ENCODE data around the gene BMP2K.
"Not testable (repeated sequence)": the region's sequence is repeated elsewhere in the genome, so short reads cannot be mapped to it uniquely, and the experiment has no call there.

BMP2K gene

GRCh38 chr4:78795594-78796416 lies 19.7 kb downstream of the BMP2K start:
- not testable (repeated sequence) for DNase-seq (ENCODE audit: low read depth)

- no peak for DNase-seq (ENCODE audit: low read depth)
Observed at GRCh38 chr4:78796526-78796925, 20.4 kb downstream of the BMP2K start.

- DNase-seq (ENCODE audit: low read depth) = no peak
Observed at GRCh38 chr4:78797777-78798284, 21.7 kb downstream of the BMP2K start.

GRCh38 chr4:78799551-78800495 lies 23.7 kb downstream of the BMP2K start:
- no peak for DNase-seq (ENCODE audit: low read depth)

DNA sequence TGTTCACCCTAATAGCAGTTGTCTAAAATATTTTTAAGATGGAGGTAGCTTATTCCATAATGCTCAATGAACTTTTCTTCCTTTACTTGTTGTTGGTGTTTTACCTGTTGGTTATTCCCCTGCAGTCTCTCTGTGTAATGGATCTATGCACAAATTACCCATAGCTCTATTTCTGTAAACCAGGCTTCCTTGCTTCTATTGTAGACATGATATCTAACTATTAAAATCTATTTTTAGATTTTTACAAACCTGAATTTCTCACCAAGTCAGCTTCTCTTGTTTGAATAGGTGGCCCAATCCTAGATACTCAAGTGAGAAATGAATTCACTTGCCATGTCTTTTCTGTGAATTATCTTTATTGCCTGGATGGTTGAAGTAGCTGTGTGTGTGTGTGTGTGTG lies 24.8 kb downstream of the BMP2K start:
- DNase-seq (ENCODE audit: low read depth) = no peak

- no peak for DNase-seq (ENCODE audit: low read depth)
Observed at GRCh38 chr4:78803983-78804382, 27.8 kb downstream of the BMP2K start.

- no peak for DNase-seq (ENCODE audit: low read depth)
Observed at GRCh38 chr4:78806943-78807460, 30.9 kb downstream of the BMP2K start.

DNA sequence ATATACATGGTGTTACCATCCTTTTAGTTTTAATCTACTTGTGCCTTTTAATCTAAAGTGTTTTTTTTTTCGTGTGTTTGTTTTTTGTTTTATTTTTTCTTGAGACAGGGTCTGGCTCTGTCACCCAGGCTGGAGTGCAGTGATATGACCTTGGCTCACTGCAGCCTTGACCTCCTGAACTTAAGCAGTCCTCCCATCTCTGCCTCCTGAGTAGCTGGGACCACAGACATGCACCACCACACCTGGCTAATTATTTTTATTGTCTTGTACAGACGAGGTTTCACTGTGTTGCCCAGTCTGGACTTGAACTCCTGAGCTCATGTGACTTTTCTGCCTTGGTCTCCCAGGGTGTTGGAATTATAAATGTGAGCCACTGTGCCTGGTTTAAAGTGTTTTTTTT lies 33.1 kb downstream of the BMP2K start:
- no peak for DNase-seq (ENCODE audit: low read depth)

GRCh38 chr4:78809928-78810835 lies 34.0 kb downstream of the BMP2K start:
- DNase-seq (ENCODE audit: low read depth) = no peak

DNA sequence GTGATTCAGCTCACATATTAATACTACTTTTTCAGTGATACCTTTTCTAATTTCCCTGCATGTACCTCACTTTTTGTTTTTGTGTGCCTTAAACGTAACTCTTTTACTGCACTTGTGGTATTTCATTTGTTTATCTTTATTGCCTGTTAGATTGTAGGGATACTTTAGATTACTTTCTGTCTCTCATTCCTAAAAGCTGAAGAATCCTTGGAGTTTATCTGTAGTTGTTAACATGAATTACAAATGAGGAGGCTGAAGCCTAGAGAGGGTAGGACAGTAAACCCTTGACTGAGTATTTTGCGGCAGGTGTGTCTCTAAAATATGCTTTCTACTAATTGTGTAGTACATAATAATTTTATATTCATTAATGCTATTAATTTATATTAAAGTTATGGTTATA lies 34.9 kb downstream of the BMP2K start:
- no peak for DNase-seq (ENCODE audit: low read depth)

GRCh38 chr4:78818530-78819079 lies 42.5 kb downstream of the BMP2K start:
- no peak for DNase-seq (ENCODE audit: low read depth)

- no peak for DNase-seq (ENCODE audit: low read depth)
Observed at GRCh38 chr4:78824001-78824400, 47.9 kb downstream of the BMP2K start.

- no peak for DNase-seq (ENCODE audit: low read depth)
Observed at GRCh38 chr4:78827191-78827590, 51.0 kb downstream of the BMP2K start.

- DNase-seq (ENCODE audit: low read depth) = peak; percentile 1
Observed at GRCh38 chr4:78829296-78829695, 53.1 kb downstream of the BMP2K start.

- not testable (repeated sequence) for DNase-seq (ENCODE audit: low read depth)
Observed at GRCh38 chr4:78839676-78840075, 63.5 kb downstream of the BMP2K start.

- DNase-seq (ENCODE audit: low read depth) = not testable (repeated sequence)
Observed at GRCh38 chr4:78840286-78840685, 64.1 kb downstream of the BMP2K start.

GRCh38 chr4:78845472-78845871 lies 69.3 kb downstream of the BMP2K start:
- no peak for DNase-seq (ENCODE audit: low read depth)

DNA sequence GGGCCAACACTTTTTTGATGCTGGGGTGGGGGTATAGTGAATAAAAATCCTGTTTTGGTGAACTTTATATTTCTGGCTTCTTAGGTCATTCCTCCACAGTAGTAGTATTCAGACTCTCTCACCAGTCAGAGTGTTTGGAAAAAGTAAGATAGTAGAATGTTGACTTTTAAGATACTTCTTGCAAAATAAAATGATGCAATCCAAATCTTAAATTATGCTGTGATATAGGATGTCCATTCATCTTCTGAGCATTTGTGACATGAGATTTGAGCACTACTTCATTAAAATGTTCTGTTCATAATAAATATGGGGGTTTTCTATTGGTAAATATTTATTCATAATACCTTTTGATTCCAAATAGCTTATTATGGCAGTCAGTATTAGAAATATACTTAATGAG lies 70.1 kb downstream of the BMP2K start:
- no peak for DNase-seq (ENCODE audit: low read depth)

DNA sequence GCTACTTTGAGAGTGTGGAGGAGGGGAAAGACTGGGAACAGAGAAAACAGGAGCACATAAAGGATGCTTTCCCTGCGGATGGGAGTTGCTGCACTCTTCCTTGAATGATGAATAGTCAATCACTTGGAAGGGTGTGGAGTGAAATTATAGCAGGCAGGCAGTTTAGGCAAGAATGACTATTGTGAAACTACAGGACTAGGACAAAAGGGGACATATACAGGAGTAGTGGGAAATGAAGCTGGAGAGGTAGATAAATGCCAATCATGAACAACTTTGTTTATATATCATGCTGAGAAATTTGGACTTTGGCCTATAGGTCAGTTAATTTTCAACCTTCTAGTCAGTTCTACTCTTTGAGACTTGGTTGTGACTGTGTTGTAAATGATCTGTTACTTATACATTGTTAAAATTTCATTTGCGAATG lies 86.2 kb downstream of the BMP2K start:
- no peak for DNase-seq (ENCODE audit: low read depth)

GRCh38 chr4:78863254-78863869 lies 87.2 kb downstream of the BMP2K start:
- no peak for DNase-seq (ENCODE audit: low read depth)

DNA sequence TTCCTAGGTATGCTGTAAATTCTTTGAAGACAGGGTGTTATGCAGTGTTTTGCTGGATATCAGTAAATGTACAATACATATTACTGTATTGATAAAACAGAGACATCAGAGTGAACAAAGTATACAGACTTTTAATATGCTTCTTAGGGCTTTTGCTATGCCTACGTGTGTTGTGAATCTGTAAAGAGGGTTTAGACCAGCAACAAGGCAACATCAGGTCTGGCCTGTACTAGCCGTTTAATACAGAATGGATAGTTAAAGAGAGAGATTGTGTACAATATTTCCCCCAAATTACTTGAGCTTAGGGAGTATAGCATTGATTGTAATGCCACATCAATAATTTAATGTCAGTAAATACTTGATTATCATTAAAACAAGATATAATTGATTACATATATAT lies 87.8 kb downstream of the BMP2K start:
- no peak for DNase-seq (ENCODE audit: low read depth)
